Memory B cell (primary cell): ENCODE measurements around the gene EMC1.
"Not testable (repeated sequence)": the region's sequence is repeated elsewhere in the genome, so short reads cannot be mapped to it uniquely, and the experiment has no call there.

Source experiments
- ATAC-seq: fragments of 150-1000 bp; cut with Tn5 transposase; 2 replicates; pipeline ENCODE4 v1.10.0; 2021; ENCODE audit warnings: low read depth, mild to moderate bottlenecking, moderate library complexity
- DNase-seq, 2 donors: peaks; one replicate each; pipeline ENCODE4 v3.0.0; 2022; ENCODE audit warnings: low spot score in 2 of 2
- H3K27ac Mint-ChIP-seq: one replicate; pipeline ENCODE4 v1.8.0; 2022; ENCODE audit warnings: mild to moderate bottlenecking, moderate library complexity, mixed read lengths
- H3K27me3 Mint-ChIP-seq: one replicate; pipeline ENCODE4 v1.8.0; 2022; ENCODE audit warnings: mixed read lengths
- H3K36me3 Mint-ChIP-seq: one replicate; pipeline ENCODE4 v1.8.0; 2022; ENCODE audit warnings: mild to moderate bottlenecking, mixed read lengths
- H3K4me1 Mint-ChIP-seq: one replicate; pipeline ENCODE4 v1.8.0; 2022; ENCODE audit warnings: mixed read lengths
- H3K4me3 Mint-ChIP-seq: one replicate; pipeline ENCODE4 v1.8.0; 2022; ENCODE audit warnings: mild to moderate bottlenecking, moderate library complexity, mixed read lengths
- H3K9me3 Mint-ChIP-seq: one replicate; pipeline ENCODE4 v1.8.0; 2022; ENCODE audit warnings: mixed read lengths

Gene EMC1

GRCh38 chr1:19199969-19200604 lies 51.2 kb downstream of the EMC1 start:
- ATAC-seq (no peak), DNase-seq (no peak)
- Mint-ChIP-seq H3K4me1 (peaks cover 14% of the 10 kb centered on the region), H3K9me3 (no peaks in the 10 kb centered on the region), H3K36me3 (peaks cover 39% of the 10 kb centered on the region), H3K4me3 (no peak overlapping the region), H3K27ac (no peak overlapping the region), H3K27me3 (no peaks in the 10 kb centered on the region)

- no peak overlapping the region for H3K27ac Mint-ChIP-seq
- H3K4me3 Mint-ChIP-seq: no peak overlapping the region
- DNase-seq (no peak), ATAC-seq (no peak)
- H3K4me1 Mint-ChIP-seq: peaks cover 10% of the 10 kb centered on the region
- peaks cover 35% of the 10 kb centered on the region for H3K36me3 Mint-ChIP-seq
- H3K27me3 Mint-ChIP-seq: no peaks in the 10 kb centered on the region
- H3K9me3 Mint-ChIP-seq: no peaks in the 10 kb centered on the region
Observed at GRCh38 chr1:19199329-19199968, 51.9 kb downstream of the EMC1 start.

GRCh38 chr1:19198820-19199219 lies 52.5 kb downstream of the EMC1 start:
- Mint-ChIP-seq H3K4me3 (no peak overlapping the region), H3K4me1 (peaks cover 5% of the 10 kb centered on the region), H3K27ac (no peak overlapping the region), H3K27me3 (no peaks in the 10 kb centered on the region), H3K36me3 (peaks cover 35% of the 10 kb centered on the region), H3K9me3 (no peaks in the 10 kb centered on the region)
- ATAC-seq (no peak), DNase-seq (no peak)

- Mint-ChIP-seq H3K4me3 (no peak overlapping the region), H3K4me1 (peaks cover 4% of the 10 kb centered on the region), H3K36me3 (peaks cover 45% of the 10 kb centered on the region), H3K27me3 (no peaks in the 10 kb centered on the region), H3K27ac (no peak overlapping the region), H3K9me3 (no peaks in the 10 kb centered on the region)
- ATAC-seq: no peak
- no peak for DNase-seq
Observed at GRCh38 chr1:19197845-19198244, 53.5 kb downstream of the EMC1 start.

DNA sequence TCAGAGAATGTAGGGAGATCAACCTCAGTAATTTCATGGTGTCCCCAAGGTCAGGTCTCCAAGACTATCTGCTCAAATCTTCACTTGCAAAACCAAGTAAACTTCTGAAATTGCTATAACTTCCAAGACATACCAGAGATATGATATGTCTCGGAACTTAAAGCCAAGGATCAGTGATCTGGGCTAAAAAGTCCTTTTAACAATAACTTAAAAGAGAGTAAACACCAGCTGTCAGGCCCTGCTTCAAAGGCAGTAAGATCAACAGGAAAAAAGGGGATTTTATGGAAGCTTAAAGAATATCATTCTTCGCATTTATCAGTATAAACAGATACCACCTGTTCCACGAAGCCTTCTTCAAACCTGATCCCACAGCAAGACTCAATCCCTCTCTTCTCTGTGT lies 55.0 kb downstream of the EMC1 start:
- H3K27ac Mint-ChIP-seq: no peak overlapping the region

DNA sequence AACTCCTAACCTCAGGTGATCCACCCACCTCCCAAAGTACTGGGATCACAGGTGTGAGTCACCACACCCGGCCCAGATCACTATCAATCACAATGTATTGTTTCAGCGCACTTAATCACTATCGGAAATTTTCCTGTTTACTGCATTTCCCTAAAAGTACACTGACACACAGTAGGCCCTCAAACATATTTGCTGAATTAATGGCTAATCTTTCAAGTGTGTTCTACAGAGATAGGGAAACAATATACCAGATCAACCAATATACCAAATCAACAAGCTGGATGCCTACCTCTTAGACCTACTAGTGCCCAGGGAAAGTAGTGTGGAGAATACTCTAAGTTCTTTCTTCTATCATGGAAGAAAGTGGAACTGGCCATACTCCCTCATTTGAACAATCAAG lies 58.3 kb downstream of the EMC1 start:
- DNase-seq: no peak
- no peaks in the 10 kb centered on the region for H3K9me3 Mint-ChIP-seq
- peak overlapping the region; percentile 43 for H3K27ac Mint-ChIP-seq
- H3K27me3 Mint-ChIP-seq: no peaks in the 10 kb centered on the region
- no peak overlapping the region for H3K4me3 Mint-ChIP-seq
- no peak for ATAC-seq
- peaks cover 49% of the 10 kb centered on the region for H3K36me3 Mint-ChIP-seq
- no peaks in the 10 kb centered on the region for H3K4me1 Mint-ChIP-seq

More for the DNA sequence above, 55.0 kb downstream of the EMC1 start:
- DNase-seq (no peak), ATAC-seq (no peak)
- Mint-ChIP-seq H3K9me3 (no peaks in the 10 kb centered on the region), H3K27me3 (no peaks in the 10 kb centered on the region), H3K4me1 (no peaks in the 10 kb centered on the region), H3K36me3 (peaks cover 50% of the 10 kb centered on the region), H3K4me3 (no peak overlapping the region)

DNA sequence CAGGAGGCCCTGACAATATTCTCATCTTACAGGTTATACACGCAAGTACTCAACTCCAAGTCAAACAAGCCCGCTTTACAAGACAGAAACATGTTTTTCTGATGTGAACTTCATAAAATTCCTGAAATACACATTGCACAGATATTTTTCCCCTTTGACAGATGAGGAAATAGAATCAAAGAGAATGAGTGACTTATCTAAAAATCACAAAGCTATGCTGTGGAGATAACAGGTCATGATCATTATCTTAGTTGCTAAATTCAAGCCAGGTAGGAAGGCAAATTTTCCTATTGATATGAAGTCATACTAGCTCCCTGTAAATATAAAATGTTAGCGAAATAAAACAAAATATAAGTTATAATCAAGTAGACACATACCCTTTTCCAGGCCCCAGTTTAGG lies 59.5 kb downstream of the EMC1 start:
- Mint-ChIP-seq H3K27ac (no peak overlapping the region), H3K9me3 (no peaks in the 10 kb centered on the region), H3K27me3 (no peaks in the 10 kb centered on the region), H3K4me1 (no peaks in the 10 kb centered on the region), H3K4me3 (no peak overlapping the region), H3K36me3 (peaks cover 43% of the 10 kb centered on the region)
- no peak for ATAC-seq
- no peak for DNase-seq

DNA sequence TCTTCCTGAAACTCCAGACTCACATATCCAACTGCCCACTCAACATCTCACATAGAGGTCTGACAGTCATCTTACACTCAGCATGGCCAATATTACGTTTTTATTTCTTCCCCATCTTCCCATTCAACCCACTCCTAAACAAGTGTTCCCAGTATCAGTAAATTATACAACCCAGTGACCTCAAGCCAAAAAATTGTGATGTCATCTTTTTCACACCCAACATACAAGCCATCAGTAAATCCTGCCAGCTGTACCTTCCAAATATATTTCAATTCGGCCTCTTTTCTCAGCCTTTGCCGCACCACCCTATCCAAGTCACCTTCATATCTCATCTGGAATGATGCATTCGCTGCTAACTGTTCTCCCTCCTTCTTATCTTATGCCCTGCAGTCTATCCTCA lies 60.9 kb downstream of the EMC1 start:
- Mint-ChIP-seq H3K4me1 (no peaks in the 10 kb centered on the region), H3K4me3 (no peak overlapping the region), H3K27me3 (no peaks in the 10 kb centered on the region)

GRCh38 chr1:19189270-19189669 lies 62.1 kb downstream of the EMC1 start:
- Mint-ChIP-seq H3K36me3 (peaks cover 40% of the 10 kb centered on the region), H3K27me3 (no peaks in the 10 kb centered on the region), H3K4me3 (no peak overlapping the region), H3K27ac (no peak overlapping the region), H3K4me1 (no peaks in the 10 kb centered on the region), H3K9me3 (no peaks in the 10 kb centered on the region)
- ATAC-seq: no peak
- no peak for DNase-seq

More for the DNA sequence above, 60.9 kb downstream of the EMC1 start:
- no peaks in the 10 kb centered on the region for H3K9me3 Mint-ChIP-seq
- peaks cover 37% of the 10 kb centered on the region for H3K36me3 Mint-ChIP-seq
- no peak for DNase-seq
- peak overlapping the region; percentile 17 for H3K27ac Mint-ChIP-seq
- no peak for ATAC-seq

GRCh38 chr1:19187852-19188251 lies 63.5 kb downstream of the EMC1 start:
- H3K4me3 Mint-ChIP-seq: no peak overlapping the region
- H3K36me3 Mint-ChIP-seq: peaks cover 35% of the 10 kb centered on the region
- no peaks in the 10 kb centered on the region for H3K27me3 Mint-ChIP-seq
- DNase-seq (no peak), ATAC-seq (no peak)
- H3K9me3 Mint-ChIP-seq: no peaks in the 10 kb centered on the region
- no peaks in the 10 kb centered on the region for H3K4me1 Mint-ChIP-seq
- no peak overlapping the region for H3K27ac Mint-ChIP-seq

DNA sequence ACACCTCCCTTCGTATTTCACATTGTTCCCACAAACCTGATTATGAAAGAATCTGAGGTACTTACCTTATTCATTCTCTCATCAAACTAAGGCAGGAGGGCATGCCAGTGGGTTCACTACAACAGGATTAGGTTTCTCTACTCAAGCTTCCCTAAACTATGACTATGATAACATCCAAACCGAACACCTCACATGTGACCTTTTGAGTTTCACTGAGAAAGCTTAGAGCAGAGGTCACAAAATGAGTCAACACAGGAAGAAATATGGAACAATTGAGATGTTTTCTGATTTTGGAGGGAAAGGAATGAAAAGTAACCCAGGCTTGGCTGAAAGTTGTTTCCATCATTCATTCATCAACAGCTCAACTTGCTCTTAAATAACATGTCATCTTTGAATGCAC lies 65.3 kb downstream of the EMC1 start:
- Mint-ChIP-seq H3K36me3 (peaks cover 38% of the 10 kb centered on the region), H3K4me3 (no peak overlapping the region), H3K27me3 (no peaks in the 10 kb centered on the region), H3K27ac (no peak overlapping the region), H3K4me1 (no peaks in the 10 kb centered on the region), H3K9me3 (no peaks in the 10 kb centered on the region)
- DNase-seq (no peak), ATAC-seq (no peak)

GRCh38 chr1:19182223-19182622 lies 69.1 kb downstream of the EMC1 start:
- H3K36me3 Mint-ChIP-seq: peaks cover 43% of the 10 kb centered on the region
- peaks cover 2% of the 10 kb centered on the region for H3K4me1 Mint-ChIP-seq

DNA sequence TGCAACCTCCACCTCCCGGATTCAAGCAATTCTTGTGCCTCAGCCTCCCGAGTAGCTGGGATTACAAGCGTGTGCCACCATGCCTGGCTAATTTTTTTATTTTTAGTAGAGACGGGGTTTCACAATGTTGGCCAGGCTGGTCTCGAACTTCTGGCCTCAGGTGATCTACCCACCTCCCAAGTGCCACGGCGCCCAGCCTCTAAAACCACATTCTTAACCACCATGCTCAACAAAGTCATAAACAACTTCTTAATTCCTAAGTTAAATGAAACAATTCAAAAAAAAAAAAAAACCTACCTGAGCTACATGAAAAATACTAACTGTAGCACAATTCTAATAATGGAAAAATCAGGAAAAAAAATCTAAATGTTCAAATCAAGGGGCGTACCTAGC lies 71.1 kb downstream of the EMC1 start:
- H3K9me3 Mint-ChIP-seq, ATAC-seq, DNase-seq, H3K4me3 Mint-ChIP-seq, H3K27me3 Mint-ChIP-seq, H3K4me1 Mint-ChIP-seq: not testable (repeated sequence)
- H3K36me3 Mint-ChIP-seq: peaks cover 46% of the 10 kb centered on the region
- peak overlapping the region; percentile 12 for H3K27ac Mint-ChIP-seq

More at GRCh38 chr1:19182223-19182622, 69.1 kb downstream of the EMC1 start:
- H3K27me3 Mint-ChIP-seq: no peaks in the 10 kb centered on the region
- ATAC-seq (no peak), DNase-seq (no peak)
- no peak overlapping the region for H3K27ac Mint-ChIP-seq
- no peaks in the 10 kb centered on the region for H3K9me3 Mint-ChIP-seq
- no peak overlapping the region for H3K4me3 Mint-ChIP-seq

DNA sequence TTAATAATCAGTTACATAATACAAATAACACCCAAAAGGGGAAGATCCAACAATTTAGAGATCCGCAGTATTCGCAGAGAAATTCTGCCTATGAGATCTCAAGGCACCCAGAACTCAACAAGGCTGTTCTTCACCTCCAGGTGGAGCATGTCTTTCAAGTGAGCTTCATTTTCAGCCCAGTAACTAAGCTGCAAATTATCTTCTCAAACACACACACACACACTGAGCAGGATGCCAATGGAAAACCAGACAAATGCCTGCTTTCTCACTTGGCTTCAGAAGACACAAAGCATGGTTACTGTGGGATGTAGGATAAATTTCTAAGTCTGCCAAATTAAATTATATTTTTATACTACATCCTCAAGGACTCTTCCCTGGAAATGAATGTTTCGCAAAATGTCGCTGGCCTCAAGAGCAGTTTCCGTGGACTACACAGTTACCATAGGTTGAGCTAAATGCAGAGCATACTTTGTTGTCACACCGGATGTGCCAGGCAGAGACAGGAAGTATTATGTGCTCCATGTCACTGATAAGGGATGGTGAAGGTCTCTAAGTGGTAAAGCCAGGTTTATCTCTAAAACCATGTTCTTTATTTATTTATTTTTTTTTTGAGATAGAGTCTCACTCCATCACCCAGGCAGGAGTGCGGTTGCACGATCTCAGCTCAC lies 71.6 kb downstream of the EMC1 start:
- DNase-seq: no peak
- Mint-ChIP-seq H3K4me3 (no peak overlapping the region), H3K4me1 (peaks cover 2% of the 10 kb centered on the region), H3K36me3 (peaks cover 43% of the 10 kb centered on the region), H3K27me3 (no peaks in the 10 kb centered on the region), H3K27ac (no peak overlapping the region), H3K9me3 (no peaks in the 10 kb centered on the region)
- ATAC-seq: peak; percentile 26
